IMR-90 (cell line): ENCODE results near the gene BCO2. TPM values are rescaled to one million over a fixed set of nuclear protein-coding genes. Genes with fewer than 3 reads are reported as not detected.

ENCODE experiments used
- ATAC-seq: fragments of 200-7000 bp; cut with Tn5 transposase; 2 replicates; pipeline ENCODE4 v1.9.1; 2020; ENCODE audit warnings: low read depth, mild to moderate bottlenecking, moderate library complexity
- BruUV-seq: library from RNA; stranded (reverse); fragments of 400-500 nt; replicated peaks from 2 replicates; lab custom pipeline; 2021; lab: Mats Ljungman, UMichigan
- CTCF ChIA-PET: fragments of 300-600 bp; formaldehyde crosslinking; extraction: SDS; loops from one replicate; lab custom pipeline; 2021; ENCODE audit warnings: antibody characterized with exemption; lab: Yijun Ruan, JAX
- POLR2A ChIA-PET: fragments of 300-600 bp; sonication (Branson Sonifier 250); formaldehyde crosslinking; loops from one replicate; lab custom pipeline; 2022; ENCODE audit warnings: antibody characterized with exemption; ENCODE audit not compliant: unreplicated experiment; lab: Charles Lee
- DNase-seq: peaks from one replicate; pipeline ENCODE4 v3.0.0; 2013
- H2AFZ ChIP-seq: replicated peaks from 2 replicates; pipeline ENCODE3; 2013; ENCODE audit warnings: low read length, mild to moderate bottlenecking; ENCODE audit not compliant: poor library complexity
- H2AK5ac ChIP-seq: 2 replicates; pipeline ENCODE4 v1.6.1; 2013; ENCODE audit warnings: low read depth, low read length, inconsistent platforms
- H2AK9ac ChIP-seq: replicated peaks from 2 replicates; pipeline ENCODE3; 2013; ENCODE audit warnings: mild to moderate bottlenecking, low read depth, low read length, moderate library complexity; ENCODE audit not compliant: poor library complexity
- H2BK120ac ChIP-seq: 2 replicates; pipeline ENCODE4 v1.6.1; 2013; ENCODE audit warnings: low read depth, low read length, inconsistent platforms
- H2BK15ac ChIP-seq: 3 replicates; pipeline ENCODE4 v1.6.1; 2013; ENCODE audit warnings: low read depth, low read length, inconsistent platforms
- H2BK20ac ChIP-seq: 2 replicates; pipeline ENCODE4 v1.6.1; 2013; ENCODE audit warnings: low read depth, mild to moderate bottlenecking, inconsistent platforms, low read length, moderate library complexity
- H2BK5ac ChIP-seq: 2 replicates; pipeline ENCODE4 v1.6.1; 2013; ENCODE audit warnings: mild to moderate bottlenecking, low read depth, low read length, inconsistent platforms; ENCODE audit not compliant: poor library complexity, severe bottlenecking
- H3K14ac ChIP-seq: replicated peaks from 2 replicates; pipeline ENCODE4 v1.6.1; 2013; ENCODE audit warnings: low read depth, low read length, inconsistent platforms
- H3K18ac ChIP-seq: 2 replicates; pipeline ENCODE4 v1.6.1; 2013; ENCODE audit warnings: low read depth, low read length, control low read depth
- H3K23ac ChIP-seq: 2 replicates; pipeline ENCODE4 v1.6.1; 2013; ENCODE audit warnings: low read depth, low read length, inconsistent platforms
- H3K27ac ChIP-seq: 2 replicates; pipeline ENCODE4 v1.5.1; 2013; ENCODE audit warnings: mild to moderate bottlenecking, control low read depth, low read length; ENCODE audit not compliant: insufficient read depth
- H3K27me3 ChIP-seq: 2 replicates; pipeline ENCODE4 v1.6.1; 2013; ENCODE audit warnings: low read length; ENCODE audit not compliant: control insufficient read depth, insufficient read depth
- H3K36me3 ChIP-seq: 2 replicates; pipeline ENCODE4 v1.6.1; 2013; ENCODE audit warnings: low read length, mixed read lengths; ENCODE audit not compliant: control insufficient read depth, insufficient read depth
- H3K4ac ChIP-seq: 2 replicates; pipeline ENCODE4 v1.6.1; 2013; ENCODE audit warnings: low read depth, low read length, inconsistent platforms
- H3K4me1 ChIP-seq: 2 replicates; pipeline ENCODE4 v1.6.1; 2013; ENCODE audit warnings: low read length, mixed read lengths; ENCODE audit not compliant: control insufficient read depth, insufficient read depth
- H3K4me2 ChIP-seq: 2 replicates; pipeline ENCODE4 v1.6.1; 2013; ENCODE audit warnings: low read depth, mild to moderate bottlenecking, control low read depth, low read length, moderate library complexity
- H3K4me3 ChIP-seq: 2 replicates; pipeline ENCODE4 v1.5.1; 2013; ENCODE audit warnings: low read depth, mild to moderate bottlenecking, control low read depth, low read length, moderate library complexity; ENCODE audit not compliant: insufficient read depth
- H3K56ac ChIP-seq: 2 replicates; pipeline ENCODE4 v1.6.1; 2013; ENCODE audit warnings: low read length, inconsistent platforms; ENCODE audit not compliant: insufficient read depth; ENCODE audit errors: extremely low read depth
- H3K79me1 ChIP-seq, 2 experiments: 2 replicates each; pipeline ENCODE4 v1.6.1; 2013; ENCODE audit warnings: low read length in 2 of 2, inconsistent platforms in 1 of 2, low read depth in 1 of 2
- H3K9ac ChIP-seq: 2 replicates; pipeline ENCODE4 v1.6.1; 2013; ENCODE audit warnings: low read depth, low read length, control low read depth
- H3K9me1 ChIP-seq: 2 replicates; pipeline ENCODE4 v1.6.1; 2013; ENCODE audit warnings: low read length, inconsistent platforms; ENCODE audit not compliant: insufficient read depth
- H3K9me3 ChIP-seq: 2 replicates; pipeline ENCODE4 v1.6.1; 2013; ENCODE audit warnings: low read length; ENCODE audit not compliant: control insufficient read depth, insufficient read depth
- H4K20me1 ChIP-seq: 2 replicates; pipeline ENCODE4 v1.6.1; 2013; ENCODE audit warnings: low read length, inconsistent platforms; ENCODE audit not compliant: insufficient read depth
- H4K5ac ChIP-seq: 2 replicates; pipeline ENCODE4 v1.6.1; 2013; ENCODE audit warnings: mild to moderate bottlenecking, low read depth, low read length, control low read depth
- H4K8ac ChIP-seq, 2 experiments: 2 replicates each; pipeline ENCODE4 v1.6.1; 2013; ENCODE audit warnings: low read depth in 2 of 2, low read length in 2 of 2, control low read depth in 1 of 2, inconsistent platforms in 1 of 2
- H4K91ac ChIP-seq: 2 replicates; pipeline ENCODE4 v1.6.1; 2013; ENCODE audit warnings: low read depth, low read length, inconsistent platforms; ENCODE audit not compliant: insufficient read depth
- CEBPB ChIP-seq: IDR thresholded peaks from 2 replicates; pipeline ENCODE4 v1.6.1; 2012; ENCODE audit warnings: low read depth, low read length, improper control_type of control experiment
- FOS ChIP-seq: fragments of 150-350 bp; IDR thresholded peaks from 2 replicates; pipeline ENCODE4 v1.6.1; 2016; ENCODE audit warnings: low read depth, low read length
- MAZ ChIP-seq: IDR thresholded peaks from 2 replicates; pipeline ENCODE4 v1.6.1; 2012; ENCODE audit warnings: low read depth, mild to moderate bottlenecking, low read length, improper control_type of control experiment, moderate library complexity, borderline replicate concordance
- MXI1 ChIP-seq: IDR thresholded peaks from 2 replicates; pipeline ENCODE4 v1.6.1; 2012; ENCODE audit warnings: low read depth, mild to moderate bottlenecking, low read length, moderate library complexity, borderline replicate concordance
- POLR2A ChIP-seq: IDR thresholded peaks from 2 replicates; pipeline ENCODE4 v1.6.1; 2012; ENCODE audit warnings: mild to moderate bottlenecking, low read depth, low read length
- RFX5 ChIP-seq: IDR thresholded peaks from 2 replicates; pipeline ENCODE4 v1.8.0; 2012; ENCODE audit warnings: low read depth, mild to moderate bottlenecking, low read length, moderate library complexity
- SMC3 ChIP-seq: fragments of 150-350 bp; IDR thresholded peaks from 2 replicates; pipeline ENCODE4 v1.6.1; 2016; ENCODE audit warnings: low read depth, mild to moderate bottlenecking, antibody characterized with exemption, low read length, moderate library complexity
- WGBS, 2 experiments: methylation state at CpG; one replicate each; pipeline versions ENCODE4 v1.1.5 to v1.1.7; 2013; ENCODE audit warnings: missing lambda C conversion rate in 2 of 2; ENCODE audit not compliant: insufficient read length in 1 of 2; ENCODE audit errors: extremely low coverage in 2 of 2; 5-methylcytosine and 5-hydroxymethylcytosine counted together
- dilution Hi-C: fragments of 300-500 bp; cut with HindIII; formaldehyde crosslinking; loops from one replicate; pipeline ENCODE4 v1.14.3; 2018; ENCODE audit warnings: low sequenced_read_pairs; ENCODE audit not compliant: unreplicated experiment
- in situ Hi-C: fragments of 300-500 bp; cut with MboI; formaldehyde crosslinking; loops from 3 replicates; pipeline ENCODE4 v1.14.3; 2019; ENCODE audit warnings: low sequenced_read_pairs, inconsistent platforms, mixed read lengths
- intact Hi-C: fragments of 100-400 bp; cut with micrococcal nuclease; formaldehyde crosslinking; loops from 2 replicates; pipeline ENCODE4 v1.10.0; 2022
- polyA plus RNA-seq, 3 experiments: library from polyadenylated mRNA; depleted of rRNA; stranded (reverse); fragments of >200 nt; gene quantifications; 2 replicates each; pipeline ENCODE4 v1.2.3, GENCODE V29; 2012; ENCODE audit warnings: low replicate concordance in 1 of 3
- total RNA-seq: library from RNA; depleted of rRNA; stranded (reverse); fragments of >200 nt; gene quantifications from 2 replicates; pipeline ENCODE4 v1.2.3, GENCODE V29; 2012

Gene BCO2
- total and polyA plus RNA-seq, 2 of the 4 experiments (the other 2 are of a cell fraction), result 0.18 to 0.68 TPM

GRCh38 chr11:112165049-112165448 lies 10.3 kb upstream of the BCO2 start (continued):
- TF ChIP-seq SMC3 (no peak), FOS (no peak), CEBPB (no peak)

DNA sequence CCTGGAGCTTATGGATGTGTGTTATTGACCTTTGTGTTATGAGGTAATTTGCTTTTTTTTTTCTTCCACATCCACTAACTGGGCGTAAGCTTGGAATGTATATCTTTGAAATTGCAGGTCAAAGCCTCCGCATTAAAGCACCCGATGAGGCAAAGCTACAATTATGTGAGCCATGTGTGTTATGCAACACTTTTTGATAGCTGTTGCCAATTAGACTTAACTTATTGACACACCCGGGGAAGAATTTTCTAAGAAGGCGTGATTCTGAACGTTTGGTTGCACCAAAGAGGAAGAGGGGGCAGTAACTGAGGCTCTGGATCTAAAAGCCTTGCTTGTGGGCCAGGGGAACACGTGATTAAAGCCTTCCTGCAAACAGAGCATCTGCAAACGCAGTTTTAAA lies 8.8 kb upstream of the BCO2 start:
- no peak overlapping the region for H3K23ac ChIP-seq
- H2BK20ac ChIP-seq, result no peak overlapping the region
- CTCF ChIA-PET, result no interaction called here
- H2AK9ac ChIP-seq, result no peak overlapping the region
- H3K27me3 ChIP-seq, result no peaks in the 10 kb centered on the region; the same call in 1 of the 2 replicates
- H2BK5ac ChIP-seq, result no peak overlapping the region
- no peak overlapping the region for H3K9ac ChIP-seq
- ATAC-seq (no peak), DNase-seq (no peak)
- no peaks in the 10 kb centered on the region for H4K20me1 ChIP-seq
- dilution Hi-C loops, result no loop called here
- H2BK15ac ChIP-seq, result no peak overlapping the region
- POLR2A ChIA-PET, result no interaction called here
- H3K18ac ChIP-seq, result no peak overlapping the region
- no peak overlapping the region for H2BK120ac ChIP-seq
- H3K36me3 ChIP-seq, result no peaks in the 10 kb centered on the region
- no peak overlapping the region for H3K56ac ChIP-seq
- H3K9me3 ChIP-seq, result no peaks in the 10 kb centered on the region
- WGBS, 2 experiments, result 82% methylated on average over 3 of the region's 8 CpGs; no CpG with 5 or more reads in 1 of the 2 experiments
- in situ Hi-C loops, result no loop called here
- no peaks in the 10 kb centered on the region for H3K79me1 ChIP-seq
- no peak overlapping the region for H4K5ac ChIP-seq
- H3K9me1 ChIP-seq, result no peaks in the 10 kb centered on the region
- no peak overlapping the region for H3K14ac ChIP-seq
- H2AK5ac ChIP-seq, result no peak overlapping the region
- H4K8ac ChIP-seq, result no peak overlapping the region
- peaks cover 5% of the 10 kb centered on the region; the same call in 1 of the 2 replicates for H3K4me1 ChIP-seq
- TF ChIP-seq MXI1 (no peak), MAZ (no peak), SMC3 (no peak), CEBPB (peak; percentile 10; the same call in 1 of the 2 replicates), POLR2A (no peak), RFX5 (no peak)
- H3K4ac ChIP-seq, result no peak overlapping the region
- H3K4me3 ChIP-seq, result no peak overlapping the region
- intact Hi-C loops, result no loop called here
- H2AFZ ChIP-seq, result no peak overlapping the region
- BruUV-seq, result no TSS peak
- no peak overlapping the region for H3K4me2 ChIP-seq
- no peak overlapping the region for H3K27ac ChIP-seq
- H4K91ac ChIP-seq, result no peak overlapping the region
